ENCODE data around the gene BCLAF1.

Gene BCLAF1

GRCh38 chr6:136254851-136255466 lies 34.7 kb downstream of the BCLAF1 start:
- no peak for TF ChIP-seq CTCF (IDR thresholded peaks at IDR 0.05)

GRCh38 chr6:136253734-136254133 lies 35.9 kb downstream of the BCLAF1 start:
- no peak for TF ChIP-seq CTCF (IDR thresholded peaks at IDR 0.05)

- TF ChIP-seq CTCF (IDR thresholded peaks at IDR 0.05) = no peak
These were observed 37.2 kb downstream of the BCLAF1 start for GRCh38 chr6:136252441-136252840.

DNA sequence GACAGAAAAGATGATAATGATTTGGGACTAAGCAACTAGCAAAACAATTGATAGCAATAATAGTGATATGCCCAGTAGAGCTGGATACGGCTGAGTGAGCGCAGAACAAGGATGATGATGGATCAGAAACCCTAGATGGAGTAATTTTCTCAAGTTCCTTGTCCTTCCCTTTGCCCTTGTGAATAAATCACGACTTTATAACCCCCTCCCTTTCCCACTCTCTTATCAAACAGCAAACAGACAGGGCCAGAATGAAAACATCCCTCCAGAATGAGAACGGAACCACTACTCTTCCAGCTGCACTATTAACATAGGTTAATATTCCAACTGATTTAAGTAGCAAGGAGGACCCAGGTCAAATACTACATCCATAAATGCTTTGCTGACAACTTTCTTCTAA lies 38.3 kb downstream of the BCLAF1 start:
- TF ChIP-seq CTCF (IDR thresholded peaks at IDR 0.05) = no peak

DNA sequence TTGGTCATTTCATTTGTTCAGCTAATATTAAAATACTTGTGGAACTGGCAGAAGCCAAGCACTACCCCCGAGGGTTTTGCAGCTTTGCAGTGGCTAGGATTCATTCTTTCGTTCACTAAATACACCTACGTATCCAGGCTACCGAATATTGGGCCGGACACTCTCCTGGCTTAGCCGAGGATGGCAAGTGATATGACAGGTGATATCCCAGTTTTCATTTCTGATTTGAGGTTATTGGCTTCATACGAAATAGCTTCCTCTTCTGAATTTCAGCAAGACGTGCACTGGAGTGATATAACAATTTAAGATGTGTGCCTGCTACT lies 39.0 kb downstream of the BCLAF1 start:
- no peak for TF ChIP-seq CTCF (IDR thresholded peaks at IDR 0.05)

- no peak for TF ChIP-seq CTCF (IDR thresholded peaks at IDR 0.05)
These were observed 39.6 kb downstream of the BCLAF1 start, which contains the start of gene MTFR2 for GRCh38 chr6:136249811-136250685. Gene MTFR2, minus strand, starts transcription at chr6:136250311. Its CDS starts 1,212 bp downstream, at chr6:136249099.

- TF ChIP-seq CTCF (IDR thresholded peaks at IDR 0.05) = no peak
These were observed 40.3 kb downstream of the BCLAF1 start for GRCh38 chr6:136249336-136249735.

All from LNCAP (cell line).